ENCODE measurements around the gene RETREG3.
A peak's percentile ranks its signal among the peaks of the same experiment; 100 is the strongest.

- TF ChIP-seq REST (IDR thresholded peaks at IDR 0.05; ENCODE audit: insufficient read depth in 1 of 2, low read depth in 2 of 2, low read length in 2 of 2) (peak in 1 of 2 experiments; percentile 70; a peak in 2 of 4 replicates), SIN3A (IDR thresholded peaks at IDR 0.05; ENCODE audit: borderline replicate concordance, insufficient read depth, low read length) (peak; percentile 91), TAF1 (IDR thresholded peaks at IDR 0.05; ENCODE audit: borderline replicate concordance, insufficient read depth, low read length) (peak; percentile 95), POLR2AphosphoS5 (IDR thresholded peaks at IDR 0.05; ENCODE audit: low read depth, low read length) (peak; percentile 90)
These were observed 54.7 kb downstream of the RETREG3 start for GRCh38 chr17:42554250-42555121.
